ENCODE data around the gene ANKRD16.

GRCh38 chr10:5894873-5895272 is 5.2 kb upstream of the ANKRD16 start:
- TF ChIP-seq EZH2 (IDR thresholded peaks at IDR 0.05; ENCODE audit: low read depth, low read length, severe bottlenecking): no peak
- no peak for TF ChIP-seq ATF2 (IDR thresholded peaks at IDR 0.05; ENCODE audit: low read length)
